Right atrium auricular region (tissue), 2 donors: Measurements from ENCODE around the gene ACER3. TPM values are rescaled to one million over a fixed set of nuclear protein-coding genes. Genes with fewer than 3 reads are reported as not detected.
"Not testable (repeated sequence)": the region's sequence is repeated elsewhere in the genome, so short reads cannot be mapped to it uniquely, and the experiment has no call there.

ENCODE experiments used
- DNase-seq: peaks from one replicate; pipeline ENCODE4 v3.0.0-alpha.2; 2019; ENCODE audit warnings: low spot score
- H3K27ac ChIP-seq, 2 donors: fragments of 200-600 bp; sonication (generic); 1 replicate in 1 of 2; 2 replicates in 1 of 2; pipeline ENCODE4 v1.5.1; 2016 to 2019
- H3K27me3 ChIP-seq, 2 donors: fragments of 200-600 bp; sonication (generic); one replicate each; pipeline versions ENCODE4 v1.5.1 to v1.6.0; 2017 to 2019
- H3K36me3 ChIP-seq: fragments of 200-600 bp; sonication (generic); one replicate; pipeline ENCODE4 v1.5.1; 2016
- H3K4me1 ChIP-seq, 2 donors: fragments of 200-600 bp; sonication (generic); one replicate each; pipeline versions ENCODE4 v1.5.1 to v1.6.0; 2017 to 2019
- H3K4me3 ChIP-seq, 2 donors: fragments of 200-600 bp; sonication (generic); 1 replicate in 1 of 2; 2 replicates in 1 of 2; pipeline ENCODE4 v1.5.1; 2017 to 2019; ENCODE audit warnings: mild to moderate bottlenecking in 1 of 2, moderate library complexity in 1 of 2
- H3K9me3 ChIP-seq, 2 donors: fragments of 200-600 bp; sonication (generic); one replicate each; pipeline ENCODE4 v1.5.1; 2019
- CTCF ChIP-seq, 2 donors: fragments of 200-600 bp; sonication (generic); IDR thresholded peaks; one replicate each; pipeline ENCODE4 v1.5.1; 2019; ENCODE audit warnings: antibody characterized with exemption in 2 of 2
- total RNA-seq, 2 donors: library from RNA; depleted of rRNA; stranded (reverse); fragments of >200 nt; gene quantifications; one replicate each; pipeline ENCODE4 v1.1.0, GENCODE V29; 2016

Gene ACER3
- total RNA-seq, 2 donors from 2014 or later = 6.4 to 11.3 TPM

DNA sequence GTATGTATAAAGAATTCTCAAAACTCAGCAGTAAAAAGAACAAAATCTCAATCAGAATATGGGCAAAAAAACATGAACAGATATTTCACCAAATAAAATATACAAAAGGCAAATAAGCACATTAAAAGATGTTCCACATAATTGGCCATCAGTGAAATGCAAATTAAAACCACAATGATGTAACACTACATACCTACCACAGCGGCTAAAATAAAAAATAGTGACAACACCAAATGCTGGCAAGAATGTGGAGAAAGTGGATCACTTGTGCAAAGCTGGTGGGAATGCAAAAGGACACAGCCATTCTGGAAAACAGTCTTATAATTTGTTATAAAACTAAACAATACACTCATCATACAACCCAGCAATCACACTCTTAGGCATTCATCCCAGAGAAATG, 38.3 kb upstream of the ACER3 start:
- TF ChIP-seq CTCF (IDR thresholded peaks at IDR 0.05) = no peak
- no peaks in the 10 kb centered on the region for H3K36me3 ChIP-seq
- H3K27me3 ChIP-seq = no peaks in the 10 kb centered on the region
- H3K4me1 ChIP-seq = peaks cover 0 to 9% of the 10 kb centered on the region in 2 donors
- no peak for DNase-seq
- H3K9me3 ChIP-seq = peaks cover 0 to 1% of the 10 kb centered on the region in 2 donors
- no peak overlapping the region for H3K4me3 ChIP-seq
- no peak overlapping the region for H3K27ac ChIP-seq

- no peak for TF ChIP-seq CTCF (IDR thresholded peaks at IDR 0.05)
- no peak for DNase-seq
Measured at GRCh38 chr11:76823481-76824028, 37.2 kb upstream of the ACER3 start.

DNA sequence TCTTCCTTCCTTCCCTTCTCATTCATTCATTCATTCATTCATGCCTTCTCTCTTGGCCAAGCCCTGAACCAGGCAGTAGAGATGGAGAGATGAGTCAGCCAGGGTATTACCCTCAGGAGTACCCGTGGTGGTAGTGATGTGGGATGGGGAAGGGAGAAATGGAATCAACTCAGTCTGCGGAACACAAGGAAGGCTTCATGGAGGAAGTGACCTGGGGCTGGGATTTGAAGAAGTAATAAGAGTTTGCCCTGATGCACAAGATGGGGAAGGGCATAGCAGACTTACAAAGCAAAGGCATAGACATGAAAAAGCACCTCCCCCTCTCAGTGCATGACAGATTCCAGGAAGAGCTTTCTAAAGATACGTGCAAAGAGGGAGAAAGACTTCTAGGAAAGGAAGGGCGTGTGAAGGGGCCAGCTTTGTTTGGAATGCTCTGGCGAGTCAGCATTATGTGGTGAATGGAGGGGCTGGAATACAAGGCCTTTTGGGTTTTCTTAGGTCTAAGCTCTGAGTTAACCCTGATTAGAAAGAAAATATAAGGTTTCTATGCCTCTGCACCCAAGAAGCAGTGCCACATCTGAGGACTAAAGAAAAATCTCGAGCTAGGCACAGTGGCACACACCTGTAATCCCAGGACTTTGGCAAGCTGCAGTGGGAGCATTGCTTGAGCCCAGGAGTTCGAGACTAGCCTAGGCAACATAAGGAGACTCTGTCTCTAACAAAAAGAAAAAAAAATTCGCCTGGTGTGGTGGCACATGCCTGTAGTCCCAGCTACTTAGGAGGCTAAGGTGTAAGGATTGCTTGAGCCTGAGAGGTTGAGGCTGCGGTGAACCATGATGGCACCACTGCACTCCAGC, 36.4 kb upstream of the ACER3 start:
- no peaks in the 10 kb centered on the region for H3K27me3 ChIP-seq
- no peaks in the 10 kb centered on the region for H3K36me3 ChIP-seq
- DNase-seq = no peak
- H3K4me3 ChIP-seq = no peak overlapping the region
- no peak for TF ChIP-seq CTCF (IDR thresholded peaks at IDR 0.05)
- no peaks in the 10 kb centered on the region for H3K9me3 ChIP-seq
- H3K4me1 ChIP-seq = peaks cover 0 to 9% of the 10 kb centered on the region in 2 donors
- peak overlapping the region; percentile 40 to 63 for H3K27ac ChIP-seq

More at GRCh38 chr11:76823481-76824028, 37.2 kb upstream of the ACER3 start:
- peak overlapping the region; percentile 42 to 63 for H3K27ac ChIP-seq
- no peak overlapping the region for H3K4me3 ChIP-seq
- H3K27me3 ChIP-seq = no peaks in the 10 kb centered on the region
- H3K4me1 ChIP-seq = peaks cover 0 to 9% of the 10 kb centered on the region in 2 donors
- H3K36me3 ChIP-seq = no peaks in the 10 kb centered on the region
- no peaks in the 10 kb centered on the region for H3K9me3 ChIP-seq

- DNase-seq = no peak
- Histone ChIP-seq H3K4me1 (peaks cover 0 to 9% of the 10 kb centered on the region in 2 donors), H3K27ac (peak overlapping the region in 1 of 2 donors; percentile 10), H3K27me3 (no peaks in the 10 kb centered on the region), H3K4me3 (no peak overlapping the region), H3K36me3 (no peaks in the 10 kb centered on the region), H3K9me3 (no peaks in the 10 kb centered on the region)
- no peak for TF ChIP-seq CTCF (IDR thresholded peaks at IDR 0.05)
Measured at GRCh38 chr11:76824980-76825725, 35.6 kb upstream of the ACER3 start.

DNA sequence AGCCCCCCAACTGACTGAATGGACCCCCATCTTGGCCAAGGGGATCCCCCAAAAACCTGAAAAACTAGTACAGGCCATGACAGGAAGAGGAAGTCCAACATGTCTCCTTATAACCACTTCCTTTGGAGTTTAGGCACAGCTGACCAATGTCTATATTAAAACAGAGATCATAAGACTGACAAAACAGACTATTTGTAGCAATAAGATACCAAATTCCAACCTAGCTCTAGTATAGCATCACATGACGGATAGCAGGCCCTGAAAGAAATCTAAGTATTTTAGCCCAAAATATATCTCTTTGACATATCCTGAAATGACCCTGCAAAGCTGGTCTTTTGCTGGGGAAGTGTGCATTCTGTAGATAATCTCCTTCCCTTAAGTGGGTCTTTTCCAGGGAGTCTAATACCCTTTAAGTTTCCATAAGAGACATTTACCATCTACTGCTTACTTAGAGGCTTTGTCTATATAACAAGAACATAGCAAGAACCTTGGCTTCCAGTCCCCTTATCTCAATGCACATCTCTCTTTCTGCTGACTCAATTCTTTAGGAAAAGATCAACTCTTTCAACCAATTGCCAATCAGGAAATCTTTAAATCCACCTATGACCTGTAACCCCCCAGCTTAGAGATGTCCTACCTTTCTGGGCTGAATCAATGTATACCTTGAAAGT, 34.9 kb upstream of the ACER3 start:
- no peak for TF ChIP-seq CTCF (IDR thresholded peaks at IDR 0.05)
- Histone ChIP-seq H3K4me3 (no peak overlapping the region), H3K4me1 (peaks cover 0 to 9% of the 10 kb centered on the region in 2 donors), H3K27ac (peak overlapping the region in 1 of 2 donors; percentile 10), H3K36me3 (no peaks in the 10 kb centered on the region), H3K27me3 (no peaks in the 10 kb centered on the region), H3K9me3 (no peaks in the 10 kb centered on the region)
- DNase-seq = no peak

- not testable (repeated sequence) for H3K27ac ChIP-seq, H3K27me3 ChIP-seq, H3K9me3 ChIP-seq, H3K4me3 ChIP-seq, H3K36me3 ChIP-seq, H3K4me1 ChIP-seq, DNase-seq
Measured at GRCh38 chr11:76826508-76826907, 34.2 kb upstream of the ACER3 start.

- not testable (repeated sequence) for DNase-seq, H3K9me3 ChIP-seq, H3K27ac ChIP-seq, H3K27me3 ChIP-seq, H3K36me3 ChIP-seq, H3K4me1 ChIP-seq, H3K4me3 ChIP-seq
Measured at GRCh38 chr11:76827005-76827404, 33.7 kb upstream of the ACER3 start.
